Naive B cell (primary cell): ENCODE data around the gene ANKRD24. TPM values are rescaled to one million over a fixed set of nuclear protein-coding genes. Genes with fewer than 3 reads are reported as not detected.

Experiments used
- ATAC-seq, 2 donors: fragments of 150-1000 bp; cut with Tn5 transposase; 2 replicates each; pipeline ENCODE4 v1.10.0; 2021; ENCODE audit warnings: low read depth in 2 of 2, mild to moderate bottlenecking in 2 of 2, moderate library complexity in 2 of 2
- DNase-seq: peaks from one replicate; pipeline ENCODE4 v3.0.0; 2022
- H3K27ac Mint-ChIP-seq, 6 donors: one replicate each; pipeline ENCODE4 v1.8.0; 2020 to 2022; ENCODE audit warnings: mild to moderate bottlenecking in 6 of 6, mixed read lengths in 6 of 6, moderate library complexity in 5 of 6, inconsistent platforms in 2 of 6
- H3K27me3 Mint-ChIP-seq, 3 donors: one replicate each; pipeline ENCODE4 v1.8.0; 2021 to 2022; ENCODE audit warnings: mixed read lengths in 3 of 3, mild to moderate bottlenecking in 1 of 3
- H3K36me3 Mint-ChIP-seq, 2 donors: one replicate each; pipeline ENCODE4 v1.8.0; 2020 to 2022; ENCODE audit warnings: mixed read lengths in 2 of 2, inconsistent platforms in 1 of 2, mild to moderate bottlenecking in 1 of 2
- H3K4me1 Mint-ChIP-seq, 3 donors: one replicate each; pipeline ENCODE4 v1.8.0; 2020 to 2022; ENCODE audit warnings: mixed read lengths in 3 of 3, inconsistent platforms in 1 of 3, mild to moderate bottlenecking in 1 of 3, moderate library complexity in 1 of 3
- H3K4me3 Mint-ChIP-seq, 8 donors: one replicate each; pipeline ENCODE4 v1.8.0; 2020 to 2022; ENCODE audit warnings: mild to moderate bottlenecking in 8 of 8, mixed read lengths in 8 of 8, moderate library complexity in 8 of 8, inconsistent platforms in 2 of 8
- H3K9me3 Mint-ChIP-seq, 7 donors: one replicate each; pipeline ENCODE4 v1.8.0; 2020 to 2022; ENCODE audit warnings: mixed read lengths in 7 of 7, mild to moderate bottlenecking in 5 of 7, inconsistent platforms in 2 of 7, moderate library complexity in 1 of 7
- polyA plus RNA-seq, 6 donors: library from polyadenylated mRNA; unstranded; fragments of 300-500 nt; fragmentation: Illumina TruSeq; gene quantifications; one replicate each; pipeline ENCODE4 v1.2.3, GENCODE V29; 2021; ENCODE audit warnings: low read depth in 6 of 6

Gene ANKRD24
- polyA plus RNA-seq, 6 donors from 2014 or later, result 0.17 to 1.4 (median 0.43) TPM; not detected in 3

- Mint-ChIP-seq H3K4me3 (peak overlapping the region in 3 of 8 donors; percentile 41 to 66 (median 57)), H3K27ac (peak overlapping the region in 1 of 6 donors; percentile 63), H3K9me3 (peaks cover 0 to 15% (median 4%) of the 10 kb centered on the region in 7 donors), H3K4me1 (peaks cover 11 to 14% (median 14%) of the 10 kb centered on the region in 3 donors), H3K36me3 (peaks cover 6 to 13% of the 10 kb centered on the region in 2 donors), H3K27me3 (peaks cover 19 to 67% (median 64%) of the 10 kb centered on the region in 3 donors)
- DNase-seq (no peak), ATAC-seq (no peak)
These were observed 14.2 kb downstream of the ANKRD24 start for GRCh38 chr19:4196587-4197148.

- DNase-seq, result no peak
- Mint-ChIP-seq H3K36me3 (peaks cover 6 to 13% of the 10 kb centered on the region in 2 donors), H3K27ac (peak overlapping the region in 4 of 6 donors; percentile 19 to 79 (median 70)), H3K27me3 (peaks cover 19 to 67% (median 64%) of the 10 kb centered on the region in 3 donors), H3K4me1 (peaks cover 11 to 14% (median 14%) of the 10 kb centered on the region in 3 donors), H3K9me3 (peaks cover 0 to 15% (median 4%) of the 10 kb centered on the region in 7 donors), H3K4me3 (peak overlapping the region in 4 of 8 donors; percentile 30 to 57 (median 40))
- no peak for ATAC-seq
These were observed 14.7 kb downstream of the ANKRD24 start for GRCh38 chr19:4197228-4197624.

- peaks cover 19 to 67% (median 64%) of the 10 kb centered on the region in 3 donors for H3K27me3 Mint-ChIP-seq
- H3K4me1 Mint-ChIP-seq, result peaks cover 11 to 14% (median 14%) of the 10 kb centered on the region in 3 donors
- H3K4me3 Mint-ChIP-seq, result peak overlapping the region in 3 of 8 donors; percentile 42 to 57 (median 52)
- peak overlapping the region in 4 of 6 donors; percentile 19 to 78 (median 68) for H3K27ac Mint-ChIP-seq
- H3K36me3 Mint-ChIP-seq, result peaks cover 6 to 13% of the 10 kb centered on the region in 2 donors
- DNase-seq (no peak), ATAC-seq (peak; percentile 28 to 33)
- peaks cover 0 to 15% (median 4%) of the 10 kb centered on the region in 7 donors for H3K9me3 Mint-ChIP-seq
These were observed 15.4 kb downstream of the ANKRD24 start for GRCh38 chr19:4197625-4198466.

GRCh38 chr19:4198467-4199126, 16.1 kb downstream of the ANKRD24 start:
- DNase-seq, result no peak
- H3K4me3 Mint-ChIP-seq, result peak overlapping the region in 2 of 8 donors; percentile 1 to 13
- peak in 1 of 2 donors; percentile 5 for ATAC-seq
- H3K36me3 Mint-ChIP-seq, result peaks cover 6 to 13% of the 10 kb centered on the region in 2 donors
- peaks cover 19 to 61% (median 57%) of the 10 kb centered on the region in 3 donors for H3K27me3 Mint-ChIP-seq
- peak overlapping the region in 2 of 6 donors; percentile 5 to 11 for H3K27ac Mint-ChIP-seq
- H3K9me3 Mint-ChIP-seq, result peaks cover 0 to 15% (median 4%) of the 10 kb centered on the region in 7 donors
- H3K4me1 Mint-ChIP-seq, result peaks cover 11 to 14% (median 14%) of the 10 kb centered on the region in 3 donors

- Mint-ChIP-seq H3K36me3 (peaks cover 6 to 13% of the 10 kb centered on the region in 2 donors), H3K4me1 (peaks cover 14 to 22% (median 17%) of the 10 kb centered on the region in 3 donors), H3K9me3 (peaks cover 0 to 15% (median 4%) of the 10 kb centered on the region in 7 donors), H3K27ac (no peak overlapping the region), H3K27me3 (peaks cover 15 to 52% (median 47%) of the 10 kb centered on the region in 3 donors), H3K4me3 (no peak overlapping the region)
- no peak for ATAC-seq
- no peak for DNase-seq
These were observed 17.3 kb downstream of the ANKRD24 start for GRCh38 chr19:4199699-4200293.

- no peak for DNase-seq
- Mint-ChIP-seq H3K27ac (peak overlapping the region in 1 of 6 donors; percentile 55), H3K27me3 (peaks cover 15 to 40% (median 38%) of the 10 kb centered on the region in 3 donors), H3K4me1 (peaks cover 14 to 23% (median 18%) of the 10 kb centered on the region in 3 donors), H3K9me3 (peaks cover 0 to 15% (median 3%) of the 10 kb centered on the region in 7 donors), H3K36me3 (peaks cover 6 to 13% of the 10 kb centered on the region in 2 donors), H3K4me3 (peak overlapping the region in 2 of 8 donors; percentile 1)
- no peak for ATAC-seq
These were observed 18.6 kb downstream of the ANKRD24 start for GRCh38 chr19:4200940-4201542.

GRCh38 chr19:4201798-4202197, 19.3 kb downstream of the ANKRD24 start:
- no peak for DNase-seq

GRCh38 chr19:4206818-4207484, 24.5 kb downstream of the ANKRD24 start:
- Mint-ChIP-seq H3K27ac (no peak overlapping the region), H3K9me3 (no peaks in the 10 kb centered on the region), H3K27me3 (peaks cover 0 to 6% (median 5%) of the 10 kb centered on the region in 3 donors), H3K4me3 (no peak overlapping the region), H3K36me3 (no peaks in the 10 kb centered on the region), H3K4me1 (peaks cover 4 to 10% (median 7%) of the 10 kb centered on the region in 3 donors)
- DNase-seq (no peak), ATAC-seq (no peak)

More at GRCh38 chr19:4201798-4202197, 19.3 kb downstream of the ANKRD24 start:
- Mint-ChIP-seq H3K9me3 (peaks cover 0 to 15% (median 3%) of the 10 kb centered on the region in 7 donors), H3K36me3 (peaks cover 6 to 13% of the 10 kb centered on the region in 2 donors), H3K27me3 (peaks cover 15 to 35% (median 33%) of the 10 kb centered on the region in 3 donors), H3K4me1 (peaks cover 14 to 23% (median 18%) of the 10 kb centered on the region in 3 donors), H3K4me3 (no peak overlapping the region), H3K27ac (no peak overlapping the region)
- no peak for ATAC-seq

GRCh38 chr19:4208385-4209094, 26.1 kb downstream of the ANKRD24 start:
- Mint-ChIP-seq H3K27me3 (peaks cover 0 to 12% (median 9%) of the 10 kb centered on the region in 3 donors), H3K27ac (no peak overlapping the region)

GRCh38 chr19:4210166-4210731, 27.8 kb downstream of the ANKRD24 start:
- Mint-ChIP-seq H3K36me3 (no peaks in the 10 kb centered on the region), H3K27me3 (peaks cover 0 to 12% (median 9%) of the 10 kb centered on the region in 3 donors), H3K27ac (no peak overlapping the region), H3K4me3 (no peak overlapping the region), H3K4me1 (no peaks in the 10 kb centered on the region), H3K9me3 (no peaks in the 10 kb centered on the region)
- ATAC-seq (no peak), DNase-seq (no peak)

More at GRCh38 chr19:4208385-4209094, 26.1 kb downstream of the ANKRD24 start:
- no peak for DNase-seq
- H3K4me3 Mint-ChIP-seq, result no peak overlapping the region
- H3K9me3 Mint-ChIP-seq, result no peaks in the 10 kb centered on the region
- H3K36me3 Mint-ChIP-seq, result no peaks in the 10 kb centered on the region
- H3K4me1 Mint-ChIP-seq, result peaks cover 4 to 10% (median 7%) of the 10 kb centered on the region in 3 donors
- no peak for ATAC-seq

GRCh38 chr19:4213116-4213515, 30.6 kb downstream of the ANKRD24 start:
- no peak for ATAC-seq
- peak overlapping the region in 1 of 6 donors; percentile 54 for H3K27ac Mint-ChIP-seq
- peaks cover 0 to 12% (median 9%) of the 10 kb centered on the region in 3 donors for H3K27me3 Mint-ChIP-seq
- H3K9me3 Mint-ChIP-seq, result no peaks in the 10 kb centered on the region
- H3K4me3 Mint-ChIP-seq, result no peak overlapping the region
- no peaks in the 10 kb centered on the region for H3K36me3 Mint-ChIP-seq
- no peaks in the 10 kb centered on the region for H3K4me1 Mint-ChIP-seq
- no peak for DNase-seq
